ENCODE results near the gene DBR1. TPM values are rescaled to one million over a fixed set of nuclear protein-coding genes. Genes with fewer than 3 reads are reported as not detected.

DBR1 gene
- total and polyA plus RNA-seq, 4 donors, result 3.2 to 11.0 (median 5.6) TPM

DNA sequence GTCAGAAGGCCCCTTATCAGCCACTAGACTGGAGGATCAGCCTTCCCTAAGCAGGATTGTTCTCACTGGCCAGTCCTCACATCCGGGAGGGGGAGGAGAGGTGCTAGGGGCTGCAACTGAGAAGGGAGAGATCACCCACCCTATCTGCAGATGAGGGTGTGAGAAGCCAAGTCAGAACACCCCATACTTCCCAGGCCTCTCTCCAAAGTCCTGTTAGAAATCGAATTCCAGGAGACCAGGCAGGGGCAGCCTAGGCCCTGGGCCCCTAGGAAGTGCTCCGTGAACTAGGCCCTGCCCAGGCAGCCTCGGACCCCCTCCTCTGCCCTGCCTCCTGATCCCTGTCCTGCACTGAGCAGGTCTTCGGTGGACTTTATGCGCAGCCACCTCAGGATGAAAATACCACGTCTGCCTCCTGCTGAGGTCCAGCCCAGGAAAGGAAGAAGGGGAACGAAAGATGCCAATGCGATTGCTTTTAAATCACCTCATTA, 60.2 kb downstream of the DBR1 start:
- no peaks in the 10 kb centered on the region for H3K36me3 ChIP-seq (ENCODE audit: control insufficient read depth in 4 of 4, insufficient read depth in 3 of 4, low read depth in 1 of 4, low read length in 3 of 4)
- H3K4me1 ChIP-seq (ENCODE audit: control insufficient read depth in 4 of 4, insufficient read depth in 4 of 4, low read length in 3 of 4), result peaks cover 0 to 13% (median 6%) of the 10 kb centered on the region in 4 donors
- H3K9me3 ChIP-seq (ENCODE audit: control insufficient read depth in 4 of 4, low read length in 3 of 4), result no peaks in the 10 kb centered on the region
- no peak overlapping the region for H3K9ac ChIP-seq (ENCODE audit: low read depth in 1 of 2, low read length in 2 of 2)
- H3K4me3 ChIP-seq (ENCODE audit: low read depth in 1 of 3, low read length in 3 of 3), result peak overlapping the region in 1 of 3 donors; percentile 72
- TF ChIP-seq, protein P1, sequence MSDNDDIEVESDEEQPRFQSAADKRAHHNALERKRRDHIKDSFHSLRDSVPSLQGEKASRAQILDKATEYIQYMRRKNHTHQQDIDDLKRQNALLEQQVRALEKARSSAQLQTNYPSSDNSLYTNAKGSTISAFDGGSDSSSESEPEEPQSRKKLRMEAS (IDR thresholded peaks at IDR 0.05), result no peak
- TF ChIP-seq EGR1 (IDR thresholded peaks at IDR 0.05; ENCODE audit: low read depth in 2 of 2), result no peak
- TF ChIP-seq, protein P2, sequence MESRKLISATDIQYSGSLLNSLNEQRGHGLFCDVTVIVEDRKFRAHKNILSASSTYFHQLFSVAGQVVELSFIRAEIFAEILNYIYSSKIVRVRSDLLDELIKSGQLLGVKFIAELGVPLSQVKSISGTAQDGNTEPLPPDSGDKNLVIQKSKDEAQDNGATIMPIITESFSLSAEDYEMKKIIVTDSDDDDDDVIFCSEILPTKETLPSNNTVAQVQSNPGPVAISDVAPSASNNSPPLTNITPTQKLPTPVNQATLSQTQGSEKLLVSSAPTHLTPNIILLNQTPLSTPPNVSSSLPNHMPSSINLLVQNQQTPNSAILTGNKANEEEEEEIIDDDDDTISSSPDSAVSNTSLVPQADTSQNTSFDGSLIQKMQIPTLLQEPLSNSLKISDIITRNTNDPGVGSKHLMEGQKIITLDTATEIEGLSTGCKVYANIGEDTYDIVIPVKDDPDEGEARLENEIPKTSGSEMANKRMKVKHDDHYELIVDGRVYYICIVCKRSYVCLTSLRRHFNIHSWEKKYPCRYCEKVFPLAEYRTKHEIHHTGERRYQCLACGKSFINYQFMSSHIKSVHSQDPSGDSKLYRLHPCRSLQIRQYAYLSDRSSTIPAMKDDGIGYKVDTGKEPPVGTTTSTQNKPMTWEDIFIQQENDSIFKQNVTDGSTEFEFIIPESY (IDR thresholded peaks at IDR 0.05), result no peak
- no peak for TF ChIP-seq RAD21 (IDR thresholded peaks at IDR 0.05)
- TF ChIP-seq FOXA2 (IDR thresholded peaks at IDR 0.05), result no peak
- no peak for TF ChIP-seq TAF1 (conservative IDR thresholded peaks at IDR 0.05)
- TF ChIP-seq, protein P3, sequence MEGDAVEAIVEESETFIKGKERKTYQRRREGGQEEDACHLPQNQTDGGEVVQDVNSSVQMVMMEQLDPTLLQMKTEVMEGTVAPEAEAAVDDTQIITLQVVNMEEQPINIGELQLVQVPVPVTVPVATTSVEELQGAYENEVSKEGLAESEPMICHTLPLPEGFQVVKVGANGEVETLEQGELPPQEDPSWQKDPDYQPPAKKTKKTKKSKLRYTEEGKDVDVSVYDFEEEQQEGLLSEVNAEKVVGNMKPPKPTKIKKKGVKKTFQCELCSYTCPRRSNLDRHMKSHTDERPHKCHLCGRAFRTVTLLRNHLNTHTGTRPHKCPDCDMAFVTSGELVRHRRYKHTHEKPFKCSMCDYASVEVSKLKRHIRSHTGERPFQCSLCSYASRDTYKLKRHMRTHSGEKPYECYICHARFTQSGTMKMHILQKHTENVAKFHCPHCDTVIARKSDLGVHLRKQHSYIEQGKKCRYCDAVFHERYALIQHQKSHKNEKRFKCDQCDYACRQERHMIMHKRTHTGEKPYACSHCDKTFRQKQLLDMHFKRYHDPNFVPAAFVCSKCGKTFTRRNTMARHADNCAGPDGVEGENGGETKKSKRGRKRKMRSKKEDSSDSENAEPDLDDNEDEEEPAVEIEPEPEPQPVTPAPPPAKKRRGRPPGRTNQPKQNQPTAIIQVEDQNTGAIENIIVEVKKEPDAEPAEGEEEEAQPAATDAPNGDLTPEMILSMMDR (IDR thresholded peaks at IDR 0.05; ENCODE audit: low read depth, low read length, missing input control), result no peak
- TF ChIP-seq HNF4A (conservative IDR thresholded peaks at IDR 0.05), result no peak
- TF ChIP-seq SP1 (IDR thresholded peaks at IDR 0.05), result no peak
- no peak for TF ChIP-seq RXRA (IDR thresholded peaks at IDR 0.05)
- TF ChIP-seq NR2F2 (IDR thresholded peaks at IDR 0.05), result no peak
- TF ChIP-seq GABPA (IDR thresholded peaks at IDR 0.05 in 1 of 2, conservative IDR thresholded peaks at IDR 0.05 in 1 of 2), result no peak
- no peak for TF ChIP-seq FOXA1 (IDR thresholded peaks at IDR 0.05)
- no peak for TF ChIP-seq YY1 (IDR thresholded peaks at IDR 0.05)
- no peak for TF ChIP-seq JUND (IDR thresholded peaks at IDR 0.05)
- TF ChIP-seq, protein P4, sequence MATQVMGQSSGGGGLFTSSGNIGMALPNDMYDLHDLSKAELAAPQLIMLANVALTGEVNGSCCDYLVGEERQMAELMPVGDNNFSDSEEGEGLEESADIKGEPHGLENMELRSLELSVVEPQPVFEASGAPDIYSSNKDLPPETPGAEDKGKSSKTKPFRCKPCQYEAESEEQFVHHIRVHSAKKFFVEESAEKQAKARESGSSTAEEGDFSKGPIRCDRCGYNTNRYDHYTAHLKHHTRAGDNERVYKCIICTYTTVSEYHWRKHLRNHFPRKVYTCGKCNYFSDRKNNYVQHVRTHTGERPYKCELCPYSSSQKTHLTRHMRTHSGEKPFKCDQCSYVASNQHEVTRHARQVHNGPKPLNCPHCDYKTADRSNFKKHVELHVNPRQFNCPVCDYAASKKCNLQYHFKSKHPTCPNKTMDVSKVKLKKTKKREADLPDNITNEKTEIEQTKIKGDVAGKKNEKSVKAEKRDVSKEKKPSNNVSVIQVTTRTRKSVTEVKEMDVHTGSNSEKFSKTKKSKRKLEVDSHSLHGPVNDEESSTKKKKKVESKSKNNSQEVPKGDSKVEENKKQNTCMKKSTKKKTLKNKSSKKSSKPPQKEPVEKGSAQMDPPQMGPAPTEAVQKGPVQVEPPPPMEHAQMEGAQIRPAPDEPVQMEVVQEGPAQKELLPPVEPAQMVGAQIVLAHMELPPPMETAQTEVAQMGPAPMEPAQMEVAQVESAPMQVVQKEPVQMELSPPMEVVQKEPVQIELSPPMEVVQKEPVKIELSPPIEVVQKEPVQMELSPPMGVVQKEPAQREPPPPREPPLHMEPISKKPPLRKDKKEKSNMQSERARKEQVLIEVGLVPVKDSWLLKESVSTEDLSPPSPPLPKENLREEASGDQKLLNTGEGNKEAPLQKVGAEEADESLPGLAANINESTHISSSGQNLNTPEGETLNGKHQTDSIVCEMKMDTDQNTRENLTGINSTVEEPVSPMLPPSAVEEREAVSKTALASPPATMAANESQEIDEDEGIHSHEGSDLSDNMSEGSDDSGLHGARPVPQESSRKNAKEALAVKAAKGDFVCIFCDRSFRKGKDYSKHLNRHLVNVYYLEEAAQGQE (IDR thresholded peaks at IDR 0.05), result no peak
- TF ChIP-seq HNF4G (IDR thresholded peaks at IDR 0.05), result no peak
- no peak for TF ChIP-seq ATF3 (IDR thresholded peaks at IDR 0.05)
- H3K27ac ChIP-seq (ENCODE audit: low read depth in 1 of 2, low read length in 2 of 2), result peak overlapping the region; percentile 2 to 59
- DNase-seq (ENCODE audit: low spot score), result no peak
- WGBS, result 42% methylated on average over 9 of the region's 9 CpGs
- H3K27me3 ChIP-seq (ENCODE audit: control insufficient read depth in 4 of 4, insufficient read depth in 4 of 4, low read length in 3 of 4), result peaks cover 0 to 2% (median 0%) of the 10 kb centered on the region in 4 donors

Measured in liver (tissue), 9 donors.